BLaER1 treated with 17β-estradiol and CSF1 and Interleukin-3, amounts not matched to agents 10 nM and 100 nM (cell line): Measurements from ENCODE around the gene MGAT4B.
"Not testable (repeated sequence)": the region's sequence is repeated elsewhere in the genome, so short reads cannot be mapped to it uniquely, and the experiment has no call there.

Experiments
- H3K27ac ChIP-seq, 11 experiments: shearing (Covaris generic); formaldehyde crosslinking; 2 replicates each; pipeline ENCODE4 v1.8.1; 2022
- H3K27me3 ChIP-seq, 11 experiments: shearing (Covaris generic); formaldehyde crosslinking; 2 replicates each; pipeline ENCODE4 v1.8.1; 2022
- H3K36me3 ChIP-seq, 11 experiments: shearing (Covaris generic); formaldehyde crosslinking; 2 replicates each; pipeline ENCODE4 v1.8.1; 2022
- H3K4me1 ChIP-seq, 10 experiments: shearing (Covaris generic); formaldehyde crosslinking; 2 replicates each; pipeline ENCODE4 v1.8.1; 2022
- H3K4me2 ChIP-seq, 11 experiments: shearing (Covaris generic); formaldehyde crosslinking; 2 replicates each; pipeline ENCODE4 v1.8.1; 2022
- H3K4me3 ChIP-seq, 10 experiments: shearing (Covaris generic); formaldehyde crosslinking; 2 replicates each; pipeline ENCODE4 v1.8.1; 2022
- H3K9ac ChIP-seq, 11 experiments: shearing (Covaris generic); formaldehyde crosslinking; 2 replicates each; pipeline ENCODE4 v1.8.1; 2022
- H3K9me3 ChIP-seq, 11 experiments: shearing (Covaris generic); formaldehyde crosslinking; replicated peaks in 1 of 11; 2 replicates each; pipeline ENCODE4 v1.8.1; 2022
- H4K20me1 ChIP-seq, 11 experiments: shearing (Covaris generic); formaldehyde crosslinking; 2 replicates each; pipeline ENCODE4 v1.8.1; 2022
- Cebpa-rat ChIP-seq, 11 experiments: shearing (Covaris generic); IDR thresholded peaks; 2 replicates each; pipeline ENCODE4 v1.8.1; 2022

Gene MGAT4B

DNA sequence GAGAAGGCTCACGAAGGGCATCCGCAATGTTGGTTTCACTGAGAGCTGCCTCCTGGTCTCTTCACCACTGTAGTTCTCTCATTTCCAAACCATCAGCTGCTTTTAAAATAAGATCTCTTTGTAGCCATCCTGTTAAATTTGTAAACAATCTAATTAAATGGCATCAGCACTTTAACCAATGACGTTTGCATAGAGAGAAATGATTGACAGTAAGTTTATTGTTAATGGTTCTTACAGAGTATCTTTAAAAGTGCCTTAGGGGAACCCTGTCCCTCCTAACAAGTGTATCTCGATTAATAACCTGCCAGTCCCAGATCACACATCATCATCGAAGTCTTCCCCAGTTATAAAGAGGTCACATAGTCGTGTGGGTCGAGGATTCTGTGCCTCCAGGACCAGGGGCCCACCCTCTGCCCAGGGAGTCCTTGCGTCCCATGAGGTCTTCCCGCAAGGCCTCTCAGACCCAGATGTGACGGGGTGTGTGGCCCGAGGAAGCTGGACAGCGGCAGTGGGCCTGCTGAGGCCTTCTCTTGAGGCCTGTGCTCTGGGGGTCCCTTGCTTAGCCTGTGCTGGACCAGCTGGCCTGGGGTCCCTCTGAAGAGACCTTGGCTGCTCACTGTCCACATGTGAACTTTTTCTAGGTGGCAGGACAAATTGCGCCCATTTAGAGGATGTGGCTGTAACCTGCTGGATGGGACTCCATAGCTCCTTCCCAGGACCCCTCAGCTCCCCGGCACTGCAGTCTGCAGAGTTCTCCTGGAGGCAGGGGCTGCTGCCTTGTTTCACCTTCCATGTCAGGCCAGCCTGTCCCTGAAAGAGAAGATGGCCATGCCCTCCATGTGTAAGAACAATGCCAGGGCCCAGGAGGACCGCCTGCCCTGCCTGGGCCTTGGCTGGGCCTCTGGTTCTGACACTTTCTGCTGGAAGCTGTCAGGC is 30.7 kb upstream of the MGAT4B start:
- peaks cover 55 to 89% (median 81%) of the 10 kb centered on the region in 11 experiments for H3K36me3 ChIP-seq
- no peak overlapping the region for H3K4me2 ChIP-seq
- H3K27me3 ChIP-seq: no peaks in the 10 kb centered on the region
- H3K4me3 ChIP-seq: no peak overlapping the region
- H3K4me1 ChIP-seq: peaks cover 0 to 10% (median 8%) of the 10 kb centered on the region in 10 experiments; a peak in 13 of 20 replicates
- TF ChIP-seq Cebpa-rat (IDR thresholded peaks at IDR 0.05): no peak
- peak overlapping the region in 1 of 11 experiments; percentile 40; a peak in 1 of 22 replicates for H3K27ac ChIP-seq
- H3K9me3 ChIP-seq: peaks cover 0 to 19% (median 16%) of the 10 kb centered on the region in 11 experiments; a peak in 15 of 22 replicates
- H3K9ac ChIP-seq: no peak overlapping the region
- peaks cover 16 to 75% (median 41%) of the 10 kb centered on the region in 11 experiments; a peak in 21 of 22 replicates for H4K20me1 ChIP-seq

DNA sequence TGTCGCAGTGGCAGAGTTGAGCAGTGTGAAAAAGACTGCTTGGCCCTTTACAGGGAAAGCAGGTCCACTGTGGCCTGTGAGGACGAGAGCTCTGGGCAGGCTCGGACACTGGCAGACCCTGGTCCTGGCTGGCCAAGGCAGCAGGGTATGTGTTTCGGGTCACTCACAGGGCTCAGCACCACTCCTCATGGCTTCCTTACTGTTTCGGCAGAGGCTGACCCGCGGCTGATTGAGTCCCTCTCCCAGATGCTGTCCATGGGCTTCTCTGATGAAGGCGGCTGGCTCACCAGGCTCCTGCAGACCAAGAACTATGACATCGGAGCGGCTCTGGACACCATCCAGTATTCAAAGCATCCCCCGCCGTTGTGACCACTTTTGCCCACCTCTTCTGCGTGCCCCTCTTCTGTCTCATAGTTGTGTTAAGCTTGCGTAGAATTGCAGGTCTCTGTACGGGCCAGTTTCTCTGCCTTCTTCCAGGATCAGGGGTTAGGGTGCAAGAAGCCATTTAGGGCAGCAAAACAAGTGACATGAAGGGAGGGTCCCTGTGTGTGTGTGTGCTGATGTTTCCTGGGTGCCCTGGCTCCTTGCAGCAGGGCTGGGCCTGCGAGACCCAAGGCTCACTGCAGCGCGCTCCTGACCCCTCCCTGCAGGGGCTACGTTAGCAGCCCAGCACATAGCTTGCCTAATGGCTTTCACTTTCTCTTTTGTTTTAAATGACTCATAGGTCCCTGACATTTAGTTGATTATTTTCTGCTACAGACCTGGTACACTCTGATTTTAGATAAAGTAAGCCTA is 29.8 kb upstream of the MGAT4B start:
- TF ChIP-seq Cebpa-rat (IDR thresholded peaks at IDR 0.05): no peak
- peaks cover 0 to 24% (median 17%) of the 10 kb centered on the region in 11 experiments; a peak in 15 of 22 replicates for H3K9me3 ChIP-seq
- H3K27me3 ChIP-seq: no peaks in the 10 kb centered on the region
- no peak overlapping the region for H3K4me3 ChIP-seq
- H3K27ac ChIP-seq: peak overlapping the region in 1 of 11 experiments; percentile 40; a peak in 1 of 22 replicates
- H3K4me1 ChIP-seq: peaks cover 0 to 8% (median 3%) of the 10 kb centered on the region in 10 experiments; a peak in 5 of 20 replicates
- H4K20me1 ChIP-seq: peaks cover 19 to 84% (median 44%) of the 10 kb centered on the region in 11 experiments; a peak in 21 of 22 replicates
- H3K36me3 ChIP-seq: peaks cover 62 to 91% (median 85%) of the 10 kb centered on the region in 11 experiments
- no peak overlapping the region for H3K4me2 ChIP-seq
- peak overlapping the region in 1 of 11 experiments; percentile 24; a peak in 1 of 22 replicates for H3K9ac ChIP-seq

DNA sequence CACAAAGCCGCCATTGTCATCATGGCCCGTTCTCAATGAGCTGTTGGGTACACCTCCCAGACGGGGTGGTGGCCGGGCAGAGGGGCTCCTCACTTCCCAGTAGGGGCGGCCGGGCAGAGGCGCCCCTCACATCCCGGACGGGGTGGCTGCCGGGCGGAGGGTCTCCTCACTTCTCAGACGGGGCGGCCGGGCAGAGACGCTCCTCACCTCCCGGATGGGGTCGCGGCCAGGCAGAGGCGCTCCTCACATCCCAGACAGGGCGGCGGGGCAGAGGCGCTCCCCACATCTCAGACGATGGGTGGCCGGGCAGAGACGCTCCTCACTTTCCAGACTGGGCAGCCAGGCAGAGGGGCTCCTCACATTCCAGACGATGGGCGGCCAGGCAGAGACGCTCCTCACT is 28.2 kb upstream of the MGAT4B start:
- Histone ChIP-seq H4K20me1 (peaks cover 19 to 89% (median 44%) of the 10 kb centered on the region in 11 experiments; a peak in 21 of 22 replicates), H3K36me3 (peaks cover 75 to 91% (median 85%) of the 10 kb centered on the region in 11 experiments), H3K9me3 (peaks cover 0 to 33% (median 28%) of the 10 kb centered on the region in 11 experiments; a peak in 17 of 22 replicates)
- H3K4me1 ChIP-seq, H3K27ac ChIP-seq, H3K4me3 ChIP-seq, H3K27me3 ChIP-seq, H3K4me2 ChIP-seq, H3K9ac ChIP-seq: not testable (repeated sequence)

GRCh38 chr5:179834120-179834519 is 27.5 kb upstream of the MGAT4B start:
- H3K27ac ChIP-seq: no peak overlapping the region
- H3K4me1 ChIP-seq: peaks cover 0 to 8% (median 4%) of the 10 kb centered on the region in 10 experiments; a peak in 8 of 20 replicates
- no peak overlapping the region for H3K9ac ChIP-seq
- H3K9me3 ChIP-seq: peaks cover 0 to 40% (median 34%) of the 10 kb centered on the region in 11 experiments; a peak in 17 of 22 replicates
- no peak overlapping the region for H3K4me3 ChIP-seq
- peaks cover 19 to 89% (median 44%) of the 10 kb centered on the region in 11 experiments; a peak in 21 of 22 replicates for H4K20me1 ChIP-seq
- H3K4me2 ChIP-seq: no peak overlapping the region
- peaks cover 81 to 91% (median 87%) of the 10 kb centered on the region in 11 experiments for H3K36me3 ChIP-seq
- H3K27me3 ChIP-seq: no peaks in the 10 kb centered on the region
- no peak for TF ChIP-seq Cebpa-rat (IDR thresholded peaks at IDR 0.05)

DNA sequence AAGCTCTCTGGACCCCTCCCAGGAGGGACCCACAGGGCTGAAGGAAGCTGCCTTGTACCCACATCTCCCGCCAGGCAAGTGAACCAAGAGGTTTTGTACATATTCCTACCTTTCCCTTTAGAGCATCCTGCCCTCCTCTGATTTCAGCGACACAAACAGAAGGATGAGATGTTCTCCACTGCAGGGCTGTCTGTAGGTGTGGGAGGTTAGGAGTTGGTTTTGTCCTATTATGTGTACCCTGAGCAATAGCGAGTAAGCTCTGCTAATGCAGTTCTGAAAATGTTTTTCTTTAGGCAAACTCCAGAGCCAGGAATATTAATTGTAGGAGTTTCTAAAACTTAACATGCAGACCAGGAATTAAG is 27.0 kb upstream of the MGAT4B start:
- Histone ChIP-seq H3K4me1 (peaks cover 0 to 10% (median 6%) of the 10 kb centered on the region in 10 experiments; a peak in 8 of 20 replicates), H4K20me1 (peaks cover 19 to 91% (median 43%) of the 10 kb centered on the region in 11 experiments; a peak in 21 of 22 replicates), H3K4me3 (no peak overlapping the region), H3K9ac (no peak overlapping the region), H3K27ac (no peak overlapping the region), H3K9me3 (peaks cover 0 to 43% (median 38%) of the 10 kb centered on the region in 11 experiments; a peak in 17 of 22 replicates), H3K36me3 (peaks cover 84 to 92% (median 89%) of the 10 kb centered on the region in 11 experiments), H3K27me3 (no peaks in the 10 kb centered on the region), H3K4me2 (no peak overlapping the region)
- TF ChIP-seq Cebpa-rat (IDR thresholded peaks at IDR 0.05): no peak

GRCh38 chr5:179833056-179833708 is 26.5 kb upstream of the MGAT4B start:
- Histone ChIP-seq H3K4me1 (peaks cover 0 to 14% (median 8%) of the 10 kb centered on the region in 10 experiments; a peak in 9 of 20 replicates), H3K9ac (no peak overlapping the region), H3K4me3 (no peak overlapping the region), H3K4me2 (no peak overlapping the region), H3K27me3 (no peaks in the 10 kb centered on the region), H3K27ac (no peak overlapping the region), H3K36me3 (peaks cover 84 to 92% (median 89%) of the 10 kb centered on the region in 11 experiments), H4K20me1 (peaks cover 19 to 91% (median 43%) of the 10 kb centered on the region in 11 experiments; a peak in 21 of 22 replicates), H3K9me3 (peaks cover 0 to 43% (median 38%) of the 10 kb centered on the region in 11 experiments; a peak in 17 of 22 replicates)
- no peak for TF ChIP-seq Cebpa-rat (IDR thresholded peaks at IDR 0.05)

DNA sequence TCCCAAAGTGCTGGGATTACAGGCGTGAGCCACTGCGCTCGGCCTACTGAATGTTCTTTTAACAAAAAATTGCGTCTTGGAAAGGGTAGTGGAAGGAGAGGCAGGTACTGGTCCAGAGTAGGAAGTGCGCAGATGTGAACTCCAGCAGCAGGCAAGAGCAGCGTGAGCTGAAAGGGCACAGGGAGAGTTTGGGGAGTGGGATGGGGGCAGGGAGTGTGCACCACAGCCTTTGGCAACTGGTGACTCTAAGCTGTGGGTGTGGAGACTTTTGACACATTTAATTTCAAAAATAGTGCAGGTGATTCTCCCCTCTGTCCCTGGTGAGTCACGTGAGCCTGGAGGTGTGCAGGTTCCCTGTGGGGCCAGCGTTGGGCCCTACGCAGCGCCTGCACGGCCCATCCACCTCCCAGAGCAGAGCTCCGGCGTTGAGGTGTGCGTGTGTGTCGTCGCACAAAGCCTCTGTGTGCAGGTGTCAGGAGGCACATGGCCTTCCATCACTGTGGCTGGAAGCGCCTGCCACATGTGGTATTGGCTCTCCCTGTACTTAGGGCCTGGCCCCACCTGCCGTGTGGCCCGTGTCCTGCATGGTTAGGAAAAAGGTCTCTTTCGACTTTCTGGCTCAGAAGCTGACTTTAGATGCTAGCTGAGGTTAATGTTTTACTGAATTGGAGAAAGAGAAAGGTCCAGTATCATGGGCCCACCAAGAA is 25.5 kb upstream of the MGAT4B start:
- no peak overlapping the region for H3K27ac ChIP-seq
- H4K20me1 ChIP-seq: peaks cover 17 to 91% (median 43%) of the 10 kb centered on the region in 11 experiments; a peak in 21 of 22 replicates
- H3K9ac ChIP-seq: no peak overlapping the region
- TF ChIP-seq Cebpa-rat (IDR thresholded peaks at IDR 0.05): no peak
- H3K9me3 ChIP-seq: peaks cover 0 to 43% (median 38%) of the 10 kb centered on the region in 11 experiments; a peak in 17 of 22 replicates
- no peak overlapping the region for H3K4me2 ChIP-seq
- no peak overlapping the region for H3K4me3 ChIP-seq
- no peaks in the 10 kb centered on the region for H3K27me3 ChIP-seq
- peaks cover 7 to 24% (median 18%) of the 10 kb centered on the region in 10 experiments; a peak in 19 of 20 replicates for H3K4me1 ChIP-seq
- peaks cover 81 to 92% (median 88%) of the 10 kb centered on the region in 11 experiments for H3K36me3 ChIP-seq
